HG03378 (cell line): Measurements from ENCODE around the gene COMMD1.
"Not testable (repeated sequence)": the region's sequence is repeated elsewhere in the genome, so short reads cannot be mapped to it uniquely, and the experiment has no call there.

Source experiments
- ATAC-seq: cut with Tn5 transposase; IDR thresholded peaks from one replicate; pipeline ENCODE4 v1.9.1; 2021; ENCODE audit warnings: mild to moderate bottlenecking, moderate library complexity; ENCODE audit not compliant: unreplicated experiment

Gene COMMD1

GRCh38 chr2:62014102-62014501, 108.6 kb downstream of the COMMD1 start:
- ATAC-seq, result no peak

GRCh38 chr2:62016957-62017356, 111.5 kb downstream of the COMMD1 start:
- ATAC-seq, result no peak

DNA sequence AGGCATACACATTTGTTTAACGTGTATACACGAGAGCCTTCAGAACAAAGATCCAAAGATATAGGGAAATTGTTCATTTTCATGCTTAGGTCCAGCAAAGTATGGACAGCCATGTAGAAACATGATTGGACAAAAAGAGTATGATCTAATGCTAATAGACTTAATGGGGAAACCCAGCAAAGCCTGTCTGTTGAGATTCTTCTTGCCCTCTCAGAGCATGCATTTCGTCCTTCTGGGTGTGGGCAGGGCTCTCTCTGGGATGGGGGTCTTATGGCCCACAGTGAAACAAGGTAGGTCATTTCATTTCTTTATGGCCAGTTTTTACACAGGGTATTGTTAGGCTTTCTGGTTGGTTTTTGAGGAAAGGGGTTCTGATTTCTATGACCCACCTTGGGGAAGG, 124.4 kb downstream of the COMMD1 start:
- no peak for ATAC-seq

DNA sequence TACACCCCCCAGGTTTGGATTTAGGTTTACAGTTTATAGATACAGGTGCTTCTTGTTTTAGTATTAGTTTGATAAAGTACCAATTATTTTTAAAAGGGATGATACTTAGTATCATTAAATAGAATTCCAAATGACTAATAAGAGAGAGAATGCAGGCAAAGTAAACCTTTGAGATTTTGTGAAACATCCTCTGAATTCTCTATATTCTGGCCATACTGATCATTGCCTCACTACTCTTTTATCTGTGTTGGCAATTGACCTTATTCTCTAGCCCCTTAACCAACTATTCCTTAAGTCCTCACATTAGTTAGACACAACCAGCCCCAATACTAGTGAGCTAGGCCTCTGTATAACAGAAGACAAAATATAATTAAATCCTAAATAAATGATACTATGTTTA, 125.4 kb downstream of the COMMD1 start:
- ATAC-seq, result no peak

- ATAC-seq, result no peak
Measured at GRCh38 chr2:62032096-62032495, 126.6 kb downstream of the COMMD1 start.

DNA sequence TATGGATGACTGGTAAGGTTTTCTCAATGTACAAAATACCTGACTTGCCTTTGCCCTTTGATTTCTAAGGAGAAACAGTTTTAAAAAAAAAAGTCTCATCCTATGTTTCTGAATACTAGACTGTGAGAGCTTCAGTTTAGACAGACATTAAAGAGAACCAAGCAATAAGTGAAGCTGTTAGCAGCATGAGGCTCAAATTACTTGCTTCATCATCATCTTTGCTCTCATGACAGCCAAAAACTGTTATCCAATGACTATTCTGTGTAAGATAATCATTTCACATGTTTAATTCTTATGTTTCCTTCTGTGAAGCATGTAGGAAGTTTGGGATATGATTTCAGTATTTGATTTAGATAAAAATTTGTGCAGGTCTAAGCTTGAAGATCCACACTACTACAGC, 129.2 kb downstream of the COMMD1 start:
- ATAC-seq, result no peak

GRCh38 chr2:62036229-62036628, 130.8 kb downstream of the COMMD1 start:
- ATAC-seq, result no peak

DNA sequence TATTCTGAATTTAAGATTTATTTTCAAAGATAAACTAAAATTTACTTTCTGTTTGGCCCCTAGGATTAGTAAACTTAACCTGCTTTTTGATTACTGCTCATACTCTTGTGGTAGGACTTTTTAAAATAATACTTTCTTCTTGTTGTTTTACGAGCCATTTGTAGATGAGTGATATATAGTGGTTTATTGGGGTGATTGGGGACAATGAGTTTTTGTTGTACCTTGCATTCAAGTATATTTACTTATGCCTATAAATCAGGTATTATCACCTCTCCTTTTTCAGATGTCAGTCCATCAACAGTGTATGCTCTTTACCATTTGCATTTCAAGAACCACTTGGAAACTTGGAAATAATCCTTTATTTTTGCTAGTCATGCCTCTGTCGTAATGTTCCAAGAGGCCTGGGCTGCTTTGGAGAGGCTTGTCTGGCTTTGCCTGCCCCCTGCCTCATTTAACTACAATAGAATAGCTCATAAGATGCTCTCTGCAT, 131.3 kb downstream of the COMMD1 start:
- ATAC-seq, result no peak

DNA sequence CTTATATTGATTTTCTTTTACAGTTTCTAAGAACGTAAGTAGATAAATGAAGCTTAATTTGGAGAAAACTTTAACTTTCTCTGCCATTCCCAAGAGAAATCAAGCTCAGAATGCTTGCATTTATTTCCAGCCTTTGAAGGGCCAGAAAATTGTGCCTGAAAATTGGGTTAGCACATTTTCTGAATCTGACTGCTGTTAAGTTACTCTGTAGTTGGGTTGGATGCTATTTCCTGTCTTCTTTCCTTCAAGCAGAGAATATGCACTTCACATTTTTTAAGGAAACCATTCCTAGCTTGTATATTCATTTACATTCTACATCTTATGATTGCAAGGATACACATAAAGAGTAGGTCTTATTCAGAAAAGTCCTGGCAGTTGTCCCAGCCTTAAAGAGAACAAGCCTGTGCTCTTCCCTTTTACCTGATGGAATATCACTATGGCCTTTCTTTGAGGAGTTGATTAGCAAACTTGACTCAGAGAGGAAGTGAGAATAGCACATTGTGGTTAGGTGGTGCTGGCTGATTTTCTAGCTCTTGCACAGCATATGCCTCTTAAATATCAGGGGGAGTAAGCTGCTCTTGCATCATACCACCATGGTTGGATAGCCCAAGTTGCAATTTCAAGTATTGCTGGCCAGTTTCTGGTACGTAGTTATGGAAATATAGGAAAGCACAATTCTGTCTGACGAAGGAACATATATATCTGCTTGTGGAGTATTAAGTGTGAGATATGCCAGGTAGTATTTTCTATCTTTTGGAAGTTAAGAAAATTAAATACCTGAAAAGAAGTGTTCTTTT, 133.7 kb downstream of the COMMD1 start:
- ATAC-seq, result peak; percentile 99

GRCh38 chr2:62040926-62041325, 135.5 kb downstream of the COMMD1 start:
- no peak for ATAC-seq

DNA sequence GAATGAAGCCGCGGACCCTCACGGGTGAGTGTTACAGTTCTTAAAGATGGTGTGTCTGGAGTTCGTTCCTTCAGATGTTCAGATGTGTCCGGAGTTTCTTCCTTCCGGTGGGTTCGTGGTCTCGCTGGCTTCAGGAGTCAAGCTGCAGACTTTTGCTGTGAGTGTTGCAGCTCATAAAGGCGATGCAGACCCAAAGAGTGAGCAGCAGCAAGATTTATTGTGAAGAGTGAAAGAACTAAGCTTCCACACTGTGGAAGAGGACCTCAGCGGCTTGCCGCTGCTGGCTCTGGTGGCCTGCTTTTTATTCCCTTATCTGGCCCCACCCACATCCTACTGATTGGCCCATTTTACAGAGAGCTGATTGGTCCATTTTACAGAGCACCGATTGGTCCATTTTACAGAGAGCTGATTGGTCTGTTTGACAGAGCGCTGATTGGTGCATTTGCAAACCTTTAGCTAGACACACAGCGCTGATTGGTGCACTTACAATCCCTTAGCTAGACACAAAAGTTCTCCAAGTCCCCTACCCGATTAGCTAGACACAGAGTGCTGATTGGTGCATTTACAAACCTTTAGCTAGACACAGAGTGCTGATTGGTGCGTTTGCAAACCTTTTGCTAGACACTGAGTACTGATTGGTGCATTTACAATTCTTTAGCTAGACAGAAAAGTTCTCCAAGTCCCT, 136.4 kb downstream of the COMMD1 start:
- ATAC-seq, result not testable (repeated sequence)

DNA sequence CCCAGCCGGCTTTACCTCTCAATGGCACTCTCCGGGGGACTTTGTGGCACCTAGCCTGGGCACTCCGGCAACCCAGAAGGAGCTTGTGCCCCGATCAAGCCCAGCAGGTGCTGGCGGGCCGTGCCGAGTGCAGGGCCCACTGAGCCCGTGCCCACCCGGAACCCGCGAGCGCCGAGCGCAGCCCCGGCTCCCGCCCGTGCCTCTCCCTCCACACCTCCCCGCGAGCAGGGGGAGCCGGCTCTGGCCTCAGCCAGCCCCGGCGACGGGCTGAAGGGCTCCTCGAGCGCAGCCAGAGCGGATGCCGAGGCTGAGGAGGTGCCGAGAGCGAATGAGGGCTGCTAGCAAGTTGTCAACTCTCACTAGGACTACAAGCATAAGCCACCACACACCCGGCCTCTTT, 136.9 kb downstream of the COMMD1 start:
- ATAC-seq, result no peak

- ATAC-seq, result no peak
Measured at GRCh38 chr2:62042944-62043343, 137.5 kb downstream of the COMMD1 start.

GRCh38 chr2:62045017-62045543, 139.6 kb downstream of the COMMD1 start:
- no peak for ATAC-seq

GRCh38 chr2:62046141-62046540, 140.7 kb downstream of the COMMD1 start:
- no peak for ATAC-seq

DNA sequence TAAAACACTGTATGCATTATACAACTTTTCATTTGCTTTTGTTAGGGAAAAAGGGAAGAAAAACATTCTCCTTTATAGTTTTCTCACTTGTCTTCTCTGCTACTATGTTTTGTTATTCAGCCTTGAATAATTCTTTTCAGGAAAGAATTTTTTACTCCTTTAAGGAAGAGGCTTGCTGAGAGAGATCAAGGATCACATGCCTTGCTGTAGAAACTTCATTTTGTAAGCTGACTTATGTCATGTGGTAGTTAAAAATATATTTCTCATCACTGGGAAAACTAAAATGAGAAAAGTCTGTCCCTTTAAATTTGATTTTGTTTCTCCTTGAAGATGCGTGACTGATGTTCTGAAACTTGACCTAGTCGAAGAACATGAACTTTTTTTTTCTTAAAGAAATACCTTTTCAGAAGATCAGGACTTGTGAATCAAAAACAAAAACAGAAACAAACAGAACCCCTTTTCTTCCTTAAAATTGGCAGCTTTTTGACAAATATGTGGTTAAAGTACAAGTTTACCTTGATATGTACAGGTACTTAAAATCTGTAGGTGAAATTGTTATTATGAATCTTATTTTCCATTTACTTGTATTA, 145.1 kb downstream of the COMMD1 start:
- ATAC-seq, result no peak

- no peak for ATAC-seq
Measured at GRCh38 chr2:62054029-62054791, 148.7 kb downstream of the COMMD1 start.

GRCh38 chr2:62054916-62055450, 149.5 kb downstream of the COMMD1 start:
- no peak for ATAC-seq

- ATAC-seq, result no peak
Measured at GRCh38 chr2:62055724-62056336, 150.4 kb downstream of the COMMD1 start.

GRCh38 chr2:62056341-62056740, 150.9 kb downstream of the COMMD1 start:
- no peak for ATAC-seq
